ENCODE results near the gene ARL6. TPM values are rescaled to one million over a fixed set of nuclear protein-coding genes. Genes with fewer than 3 reads are reported as not detected.

The ARL6 gene
- total and polyA plus RNA-seq, 2 donors (not counting 3 experiments of a cell fraction or from before 2014, with no cell fraction given): 3.6 to 5.8 TPM

GRCh38 chr3:97778152-97778551, 13.6 kb downstream of the ARL6 start:
- no TSS peak for BruUV-seq (replicated peaks)
- CTCF ChIA-PET: interaction anchor here (0.7 to 1.8 kb wide), 7 partner anchors 9 to 245 kb away, joined by 3 to 9 read pairs (median 4); partner anchors contain the start of genes ARL6 and CRYBG3
- H3K4me2 ChIP-seq (ENCODE audit: insufficient read depth, low read length): peak overlapping the region; percentile 35
- no peaks in the 10 kb centered on the region for H3K79me2 ChIP-seq (ENCODE audit: control insufficient read depth, insufficient read depth, low read length)
- H3K27me3 ChIP-seq (ENCODE audit: control insufficient read depth in 2 of 2, insufficient read depth in 2 of 2, low read length in 2 of 2): no peaks in the 10 kb centered on the region
- peak; percentile 74 for DNase-seq (ENCODE audit: low read depth, low spot score)
- intact Hi-C loops (cut with micrococcal nuclease): loop anchor here (1.0 kb wide), 1 partner anchor 14 kb away; the partner anchor contains the start of gene ARL6
- H2AFZ ChIP-seq (ENCODE audit: low read depth, low read length): no peak overlapping the region
- no peaks in the 10 kb centered on the region for H3K9me3 ChIP-seq (replicated peaks; ENCODE audit: control insufficient read depth, insufficient read depth, low read length)
- POLR2A ChIA-PET: no interaction called here
- peak; percentile 48 for FAIRE-seq
- peaks cover 19% of the 10 kb centered on the region for H3K4me1 ChIP-seq (ENCODE audit: control insufficient read depth, extremely low read depth, insufficient read depth, low read length)
- H4K20me1 ChIP-seq (replicated peaks; ENCODE audit: control insufficient read depth, extremely low read depth, insufficient read depth, low read length): no peaks in the 10 kb centered on the region
- no peak overlapping the region for H3K9ac ChIP-seq (replicated peaks; ENCODE audit: extremely low read depth, insufficient read depth, low read length)
- no peak for TF ChIP-seq JUN (IDR thresholded peaks at IDR 0.05; ENCODE audit: borderline replicate concordance, insufficient read depth, insufficient read length, low read depth)
- TF ChIP-seq POLR2AphosphoS5 (IDR thresholded peaks at IDR 0.05; ENCODE audit: insufficient read depth, low read depth, low read length): peak; percentile 27
- TF ChIP-seq FOS (IDR thresholded peaks at IDR 0.05; ENCODE audit: borderline replicate concordance, insufficient read depth, low read length): no peak
- no peak for TF ChIP-seq POLR2A (IDR thresholded peaks at IDR 0.05; ENCODE audit: low read depth, low read length)
- no peak for TF ChIP-seq MAX (IDR thresholded peaks at IDR 0.05; ENCODE audit: insufficient read depth, insufficient read length)
- TF ChIP-seq GATA2 (IDR thresholded peaks at IDR 0.05; ENCODE audit: insufficient read depth, insufficient read length, low read depth, low read length): peak; percentile 18
- TF ChIP-seq MYC (IDR thresholded peaks at IDR 0.05; ENCODE audit: low read depth, low read length): no peak
- no peak for TF ChIP-seq CTCF (IDR thresholded peaks at IDR 0.05; ENCODE audit: extremely low read depth in 1 of 2, insufficient read depth in 1 of 2, low read depth in 1 of 2, low read length in 2 of 2)
- peak overlapping the region; percentile 37 for H3K27ac ChIP-seq (ENCODE audit: insufficient read depth, low read depth, low read length)
- H3K36me3 ChIP-seq (ENCODE audit: control insufficient read depth in 2 of 2, extremely low read depth in 1 of 2, insufficient read depth in 2 of 2, low read length in 2 of 2): no peaks in the 10 kb centered on the region
- H3K9me1 ChIP-seq (replicated peaks; ENCODE audit: control insufficient read depth, extremely low read depth, insufficient read depth, low read length): no peaks in the 10 kb centered on the region
- dilution Hi-C loops (cut with MboI; ENCODE audit: extremely low pct_ligation_motif_present, low sequenced_read_pairs): no loop called here
- no peak overlapping the region for H3K4me3 ChIP-seq (replicated peaks in 1 of 3; ENCODE audit: insufficient read depth in 1 of 3, low read depth in 1 of 3, low read length in 3 of 3)

Data from endothelial cell of umbilical vein (primary cell).